GM23338 (cell line): ENCODE data around the gene VSTM2L. TPM values are rescaled to one million over a fixed set of nuclear protein-coding genes. Genes with fewer than 3 reads are reported as not detected.

Experiments
- ATAC-seq: fragments of 200-7000 bp; cut with Tn5 transposase; 3 replicates; pipeline ENCODE4 v1.9.1; 2020
- DNase-seq: peaks from one replicate; pipeline ENCODE4 v3.0.0-alpha.2; 2015; ENCODE audit warnings: low spot score
- H2AFZ ChIP-seq: fragments of 200-600 bp; sonication (generic); 2 replicates; pipeline ENCODE4 v1.8.0; 2016; ENCODE audit warnings: antibody characterized with exemption, mild to moderate bottlenecking, moderate library complexity
- H3F3A ChIP-seq: fragments of 200-600 bp; sonication (generic); replicated peaks from 2 replicates; pipeline ENCODE4 v1.8.0; 2017; ENCODE audit warnings: antibody characterized with exemption, mixed run types, low read depth
- H3K27ac ChIP-seq: fragments of 200-600 bp; sonication (generic); 2 replicates; pipeline ENCODE4 v1.6.1; 2016; ENCODE audit warnings: low read depth
- H3K27me3 ChIP-seq: fragments of 200-600 bp; sonication (generic); 2 replicates; pipeline ENCODE4 v1.8.0; 2016; ENCODE audit warnings: mild to moderate bottlenecking, mixed run types, moderate library complexity; ENCODE audit not compliant: insufficient read depth
- H3K36me3 ChIP-seq: fragments of 200-600 bp; sonication (generic); 2 replicates; pipeline ENCODE4 v1.8.0; 2016; ENCODE audit warnings: mild to moderate bottlenecking; ENCODE audit not compliant: insufficient read depth
- H3K4me1 ChIP-seq: fragments of 200-600 bp; sonication (generic); 2 replicates; pipeline ENCODE4 v1.8.0; 2016; ENCODE audit warnings: mild to moderate bottlenecking, moderate library complexity; ENCODE audit not compliant: insufficient read depth
- H3K4me2 ChIP-seq: fragments of 200-600 bp; sonication (generic); 2 replicates; pipeline ENCODE4 v1.7.1; 2017; ENCODE audit warnings: mixed run types
- H3K4me3 ChIP-seq: fragments of 200-600 bp; sonication (generic); 2 replicates; pipeline ENCODE4 v1.6.1; 2016; ENCODE audit warnings: mixed run types
- H3K79me2 ChIP-seq: fragments of 200-600 bp; sonication (generic); replicated peaks from 2 replicates; pipeline ENCODE4 v1.8.0; 2017; ENCODE audit warnings: mild to moderate bottlenecking; ENCODE audit not compliant: insufficient read depth
- H3K9me2 ChIP-seq: fragments of 200-600 bp; sonication (generic); 2 replicates; pipeline ENCODE4 v1.8.0; 2017; ENCODE audit not compliant: insufficient read depth
- H4K20me1 ChIP-seq: fragments of 200-600 bp; sonication (generic); replicated peaks from 2 replicates; pipeline ENCODE4 v1.8.0; 2017; ENCODE audit warnings: mild to moderate bottlenecking; ENCODE audit not compliant: insufficient read depth
- H3K27ac Mint-ChIP-seq: 2 replicates; pipeline ENCODE4 v1.8.0; 2020; ENCODE audit warnings: inconsistent platforms, mild to moderate bottlenecking, moderate library complexity, mixed read lengths
- H3K27me3 Mint-ChIP-seq: 3 replicates; pipeline ENCODE4 v1.8.0; 2022; ENCODE audit warnings: low read depth, mild to moderate bottlenecking, moderate library complexity, mixed read lengths, inconsistent platforms; ENCODE audit not compliant: insufficient read depth, poor library complexity
- H3K36me3 Mint-ChIP-seq: 3 replicates; pipeline ENCODE4 v1.8.0; 2021; ENCODE audit warnings: low read depth, mild to moderate bottlenecking, inconsistent platforms, moderate library complexity, mixed read lengths
- H3K4me1 Mint-ChIP-seq: 3 replicates; pipeline ENCODE4 v1.8.0; 2020; ENCODE audit warnings: mild to moderate bottlenecking, inconsistent platforms, mixed read lengths
- H3K4me3 Mint-ChIP-seq: 3 replicates; pipeline ENCODE4 v1.8.0; 2021; ENCODE audit warnings: moderate library complexity, mild to moderate bottlenecking, inconsistent platforms, mixed read lengths
- H3K9me3 Mint-ChIP-seq: 3 replicates; pipeline ENCODE4 v1.8.0; 2020; ENCODE audit warnings: moderate library complexity, mild to moderate bottlenecking, inconsistent platforms, mixed read lengths
- CREB1 ChIP-seq: fragments of 250-450 bp; sonication (Bioruptor Pico); IDR thresholded peaks from 2 replicates; pipeline ENCODE4 v1.5.0; 2020; ENCODE audit warnings: low read depth, mild to moderate bottlenecking, moderate library complexity
- NANOG ChIP-seq: IDR thresholded peaks from 2 replicates; pipeline ENCODE4 v1.6.1; 2016; ENCODE audit warnings: antibody characterized with exemption, borderline replicate concordance
- STAT1 ChIP-seq: IDR thresholded peaks from one replicate; pipeline ENCODE4 v1.6.1; 2016; ENCODE audit warnings: antibody characterized with exemption; ENCODE audit not compliant: unreplicated experiment
- ZNF331 ChIP-seq: fragments of 250-450 bp; sonication (Bioruptor Pico); IDR thresholded peaks from 2 replicates; pipeline ENCODE4 v1.5.0; 2020; ENCODE audit warnings: low read depth, mild to moderate bottlenecking, moderate library complexity
- polyA plus RNA-seq: library from polyadenylated mRNA; unstranded; fragments of >200 nt; fragmentation: Nextera tagmentation; extraction: Ambion mirVana; gene quantifications from 2 replicates; pipeline ENCODE4 v1.2.1, GENCODE V29; 2016
- total RNA-seq: library from RNA; depleted of rRNA; stranded (reverse); fragments of >200 nt; shearing (Covaris generic); gene quantifications from 2 replicates; pipeline ENCODE4 v1.2.3, GENCODE V29; 2014
- TF ChIP-seq, protein P1 (sequence below): fragments of 250-450 bp; sonication (Bioruptor Pico); IDR thresholded peaks from 2 replicates; pipeline ENCODE4 v1.5.0; 2020; ENCODE audit warnings: mild to moderate bottlenecking, moderate library complexity
- TF ChIP-seq, protein P2 (sequence below): IDR thresholded peaks from one replicate; pipeline ENCODE4 v1.6.1; 2018; ENCODE audit warnings: antibody characterized with exemption; ENCODE audit not compliant: unreplicated experiment

VSTM2L gene
- total and polyA plus RNA-seq, 2 experiments from 2014 or later: 0.60 to 1.9 TPM

DNA sequence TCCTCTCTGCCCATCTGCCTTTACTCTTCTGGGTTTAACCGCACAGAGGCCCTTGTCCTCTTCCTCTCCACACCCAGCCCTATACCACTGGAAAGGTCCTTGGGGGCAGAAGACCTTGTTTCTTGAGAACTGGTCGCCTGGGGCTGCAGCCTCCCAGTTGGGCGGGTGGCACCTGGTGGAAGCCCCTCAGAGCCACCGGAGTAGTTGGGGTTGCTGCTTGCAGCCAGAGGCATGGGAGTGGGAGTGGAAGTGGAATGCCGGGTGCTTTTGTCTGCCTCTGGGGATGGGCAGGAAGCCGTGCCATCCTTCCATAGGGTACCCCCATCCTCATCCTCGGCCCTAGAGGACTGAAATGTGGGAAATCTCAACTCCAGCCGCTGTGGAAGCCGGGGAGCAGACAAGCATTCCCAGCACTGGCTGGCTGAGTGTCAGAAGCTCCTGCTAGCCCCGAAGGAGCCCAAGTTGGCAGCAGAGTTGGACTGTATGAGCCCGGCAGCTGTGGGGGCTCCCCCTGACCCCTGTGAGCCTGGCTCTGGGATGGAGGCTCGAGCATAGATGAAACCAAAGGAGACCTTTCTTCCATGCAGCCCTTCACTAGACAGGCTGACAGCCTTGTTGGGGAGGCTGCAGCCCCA, 1.2 kb downstream of the VSTM2L start (continued):
- TF ChIP-seq, protein P1, sequence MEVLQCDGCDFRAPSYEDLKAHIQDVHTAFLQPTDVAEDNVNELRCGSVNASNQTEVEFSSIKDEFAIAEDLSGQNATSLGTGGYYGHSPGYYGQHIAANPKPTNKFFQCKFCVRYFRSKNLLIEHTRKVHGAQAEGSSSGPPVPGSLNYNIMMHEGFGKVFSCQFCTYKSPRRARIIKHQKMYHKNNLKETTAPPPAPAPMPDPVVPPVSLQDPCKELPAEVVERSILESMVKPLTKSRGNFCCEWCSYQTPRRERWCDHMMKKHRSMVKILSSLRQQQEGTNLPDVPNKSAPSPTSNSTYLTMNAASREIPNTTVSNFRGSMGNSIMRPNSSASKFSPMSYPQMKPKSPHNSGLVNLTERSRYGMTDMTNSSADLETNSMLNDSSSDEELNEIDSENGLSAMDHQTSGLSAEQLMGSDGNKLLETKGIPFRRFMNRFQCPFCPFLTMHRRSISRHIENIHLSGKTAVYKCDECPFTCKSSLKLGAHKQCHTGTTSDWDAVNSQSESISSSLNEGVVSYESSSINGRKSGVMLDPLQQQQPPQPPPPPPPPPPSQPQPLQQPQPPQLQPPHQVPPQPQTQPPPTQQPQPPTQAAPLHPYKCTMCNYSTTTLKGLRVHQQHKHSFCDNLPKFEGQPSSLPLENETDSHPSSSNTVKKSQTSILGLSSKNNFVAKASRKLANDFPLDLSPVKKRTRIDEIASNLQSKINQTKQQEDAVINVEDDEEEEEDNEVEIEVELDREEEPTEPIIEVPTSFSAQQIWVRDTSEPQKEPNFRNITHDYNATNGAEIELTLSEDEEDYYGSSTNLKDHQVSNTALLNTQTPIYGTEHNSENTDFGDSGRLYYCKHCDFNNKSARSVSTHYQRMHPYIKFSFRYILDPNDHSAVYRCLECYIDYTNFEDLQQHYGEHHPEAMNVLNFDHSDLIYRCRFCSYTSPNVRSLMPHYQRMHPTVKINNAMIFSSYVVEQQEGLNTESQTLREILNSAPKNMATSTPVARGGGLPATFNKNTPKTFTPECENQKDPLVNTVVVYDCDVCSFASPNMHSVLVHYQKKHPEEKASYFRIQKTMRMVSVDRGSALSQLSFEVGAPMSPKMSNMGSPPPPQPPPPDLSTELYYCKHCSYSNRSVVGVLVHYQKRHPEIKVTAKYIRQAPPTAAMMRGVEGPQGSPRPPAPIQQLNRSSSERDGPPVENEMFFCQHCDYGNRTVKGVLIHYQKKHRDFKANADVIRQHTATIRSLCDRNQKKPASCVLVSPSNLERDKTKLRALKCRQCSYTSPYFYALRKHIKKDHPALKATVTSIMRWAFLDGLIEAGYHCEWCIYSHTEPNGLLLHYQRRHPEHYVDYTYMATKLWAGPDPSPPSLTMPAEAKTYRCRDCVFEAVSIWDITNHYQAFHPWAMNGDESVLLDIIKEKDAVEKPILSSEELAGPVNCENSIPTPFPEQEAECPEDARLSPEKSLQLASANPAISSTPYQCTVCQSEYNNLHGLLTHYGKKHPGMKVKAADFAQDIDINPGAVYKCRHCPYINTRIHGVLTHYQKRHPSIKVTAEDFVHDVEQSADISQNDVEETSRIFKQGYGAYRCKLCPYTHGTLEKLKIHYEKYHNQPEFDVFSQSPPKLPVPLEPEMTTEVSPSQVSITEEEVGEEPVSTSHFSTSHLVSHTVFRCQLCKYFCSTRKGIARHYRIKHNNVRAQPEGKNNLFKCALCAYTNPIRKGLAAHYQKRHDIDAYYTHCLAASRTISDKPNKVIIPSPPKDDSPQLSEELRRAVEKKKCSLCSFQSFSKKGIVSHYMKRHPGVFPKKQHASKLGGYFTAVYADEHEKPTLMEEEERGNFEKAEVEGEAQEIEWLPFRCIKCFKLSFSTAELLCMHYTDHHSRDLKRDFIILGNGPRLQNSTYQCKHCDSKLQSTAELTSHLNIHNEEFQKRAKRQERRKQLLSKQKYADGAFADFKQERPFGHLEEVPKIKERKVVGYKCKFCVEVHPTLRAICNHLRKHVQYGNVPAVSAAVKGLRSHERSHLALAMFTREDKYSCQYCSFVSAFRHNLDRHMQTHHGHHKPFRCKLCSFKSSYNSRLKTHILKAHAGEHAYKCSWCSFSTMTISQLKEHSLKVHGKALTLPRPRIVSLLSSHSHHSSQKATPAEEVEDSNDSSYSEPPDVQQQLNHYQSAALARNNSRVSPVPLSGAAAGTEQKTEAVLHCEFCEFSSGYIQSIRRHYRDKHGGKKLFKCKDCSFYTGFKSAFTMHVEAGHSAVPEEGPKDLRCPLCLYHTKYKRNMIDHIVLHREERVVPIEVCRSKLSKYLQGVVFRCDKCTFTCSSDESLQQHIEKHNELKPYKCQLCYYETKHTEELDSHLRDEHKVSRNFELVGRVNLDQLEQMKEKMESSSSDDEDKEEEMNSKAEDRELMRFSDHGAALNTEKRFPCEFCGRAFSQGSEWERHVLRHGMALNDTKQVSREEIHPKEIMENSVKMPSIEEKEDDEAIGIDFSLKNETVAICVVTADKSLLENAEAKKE (CRISPR knock-in tag): no peak
- TF ChIP-seq CREB1: no peak

DNA sequence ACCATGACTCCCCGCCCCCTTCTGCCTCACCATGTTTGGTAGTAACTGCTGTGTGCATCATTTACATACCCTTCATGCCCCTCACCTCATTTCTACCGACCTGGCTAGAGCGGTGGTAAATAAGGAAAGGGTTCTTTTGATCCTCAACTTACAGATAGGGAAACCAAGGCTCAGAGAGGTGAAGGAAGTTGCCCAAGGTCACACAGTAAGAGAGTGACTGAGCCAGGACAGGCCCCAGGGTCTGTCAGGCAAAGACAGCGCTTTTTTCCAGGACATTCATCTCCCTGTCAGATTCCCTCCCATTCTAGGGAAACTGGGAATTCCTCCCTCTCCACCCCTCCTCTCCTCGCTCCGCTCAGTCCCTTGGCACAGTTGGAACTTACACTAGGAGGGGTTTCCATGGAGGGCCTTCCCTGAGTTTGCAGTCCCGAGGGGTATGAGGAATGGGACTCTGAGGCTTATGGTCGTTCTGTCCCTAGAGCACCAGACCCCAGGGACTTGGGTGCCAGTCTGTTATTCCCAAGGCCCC, 2.0 kb downstream of the VSTM2L start:
- Mint-ChIP-seq H3K27ac (no peak overlapping the region), H3K36me3 (no peaks in the 10 kb centered on the region), H3K4me1 (peaks cover 58% of the 10 kb centered on the region), H3K4me3 (no peak overlapping the region), H3K27me3 (peaks cover 38% of the 10 kb centered on the region), H3K9me3 (no peaks in the 10 kb centered on the region; the same call in 2 of the 3 replicates)
- TF ChIP-seq NANOG: no peak
- TF ChIP-seq STAT1: no peak
- TF ChIP-seq ZNF331 (CRISPR knock-in tag): no peak
- TF ChIP-seq, protein P2, sequence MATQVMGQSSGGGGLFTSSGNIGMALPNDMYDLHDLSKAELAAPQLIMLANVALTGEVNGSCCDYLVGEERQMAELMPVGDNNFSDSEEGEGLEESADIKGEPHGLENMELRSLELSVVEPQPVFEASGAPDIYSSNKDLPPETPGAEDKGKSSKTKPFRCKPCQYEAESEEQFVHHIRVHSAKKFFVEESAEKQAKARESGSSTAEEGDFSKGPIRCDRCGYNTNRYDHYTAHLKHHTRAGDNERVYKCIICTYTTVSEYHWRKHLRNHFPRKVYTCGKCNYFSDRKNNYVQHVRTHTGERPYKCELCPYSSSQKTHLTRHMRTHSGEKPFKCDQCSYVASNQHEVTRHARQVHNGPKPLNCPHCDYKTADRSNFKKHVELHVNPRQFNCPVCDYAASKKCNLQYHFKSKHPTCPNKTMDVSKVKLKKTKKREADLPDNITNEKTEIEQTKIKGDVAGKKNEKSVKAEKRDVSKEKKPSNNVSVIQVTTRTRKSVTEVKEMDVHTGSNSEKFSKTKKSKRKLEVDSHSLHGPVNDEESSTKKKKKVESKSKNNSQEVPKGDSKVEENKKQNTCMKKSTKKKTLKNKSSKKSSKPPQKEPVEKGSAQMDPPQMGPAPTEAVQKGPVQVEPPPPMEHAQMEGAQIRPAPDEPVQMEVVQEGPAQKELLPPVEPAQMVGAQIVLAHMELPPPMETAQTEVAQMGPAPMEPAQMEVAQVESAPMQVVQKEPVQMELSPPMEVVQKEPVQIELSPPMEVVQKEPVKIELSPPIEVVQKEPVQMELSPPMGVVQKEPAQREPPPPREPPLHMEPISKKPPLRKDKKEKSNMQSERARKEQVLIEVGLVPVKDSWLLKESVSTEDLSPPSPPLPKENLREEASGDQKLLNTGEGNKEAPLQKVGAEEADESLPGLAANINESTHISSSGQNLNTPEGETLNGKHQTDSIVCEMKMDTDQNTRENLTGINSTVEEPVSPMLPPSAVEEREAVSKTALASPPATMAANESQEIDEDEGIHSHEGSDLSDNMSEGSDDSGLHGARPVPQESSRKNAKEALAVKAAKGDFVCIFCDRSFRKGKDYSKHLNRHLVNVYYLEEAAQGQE: no peak
- Histone ChIP-seq H3K27me3 (peaks cover 14% of the 10 kb centered on the region), H3K36me3 (no peaks in the 10 kb centered on the region), H3K9me2 (no peaks in the 10 kb centered on the region), H3K4me3 (no peak overlapping the region), H3F3A (no peaks in the 10 kb centered on the region), H3K79me2 (no peaks in the 10 kb centered on the region), H3K4me2 (no peak overlapping the region), H3K27ac (no peak overlapping the region), H3K4me1 (peaks cover 16% of the 10 kb centered on the region), H4K20me1 (no peaks in the 10 kb centered on the region; the same call in 1 of the 2 replicates), H2AFZ (no peak overlapping the region)
- ATAC-seq: no peak
- no peak for DNase-seq
